HG02973 (cell line): ENCODE data around the gene IL1RAPL2.
"Not testable (repeated sequence)": the region's sequence is repeated elsewhere in the genome, so short reads cannot be mapped to it uniquely, and the experiment has no call there.

ENCODE experiments used
- ATAC-seq: cut with Tn5 transposase; IDR thresholded peaks from one replicate; pipeline ENCODE4 v1.9.1; 2021; ENCODE audit warnings: moderate library complexity; ENCODE audit not compliant: unreplicated experiment

IL1RAPL2 gene

GRCh38 chrX:104669063-104669462 is 103.1 kb downstream of the IL1RAPL2 start:
- no peak for ATAC-seq

- no peak for ATAC-seq
Observed at GRCh38 chrX:104670051-104670450, 104.1 kb downstream of the IL1RAPL2 start.

- ATAC-seq: not testable (repeated sequence)
Observed at GRCh38 chrX:104677517-104677916, 111.5 kb downstream of the IL1RAPL2 start.

- no peak for ATAC-seq
Observed at GRCh38 chrX:104679175-104679574, 113.2 kb downstream of the IL1RAPL2 start.

- no peak for ATAC-seq
Observed at GRCh38 chrX:104681214-104681613, 115.2 kb downstream of the IL1RAPL2 start.

GRCh38 chrX:104684077-104684476 is 118.1 kb downstream of the IL1RAPL2 start:
- no peak for ATAC-seq

GRCh38 chrX:104695593-104695992 is 129.6 kb downstream of the IL1RAPL2 start:
- no peak for ATAC-seq

GRCh38 chrX:104696667-104697066 is 130.7 kb downstream of the IL1RAPL2 start:
- no peak for ATAC-seq

GRCh38 chrX:104697294-104697693 is 131.3 kb downstream of the IL1RAPL2 start:
- ATAC-seq: no peak

GRCh38 chrX:104707042-104707441 is 141.0 kb downstream of the IL1RAPL2 start:
- ATAC-seq: no peak

GRCh38 chrX:104707572-104707971 is 141.6 kb downstream of the IL1RAPL2 start:
- no peak for ATAC-seq

GRCh38 chrX:104712515-104712914 is 146.5 kb downstream of the IL1RAPL2 start:
- no peak for ATAC-seq

- ATAC-seq: no peak
Observed at GRCh38 chrX:104721854-104722253, 155.9 kb downstream of the IL1RAPL2 start.

- no peak for ATAC-seq
Observed at GRCh38 chrX:104728456-104728855, 162.5 kb downstream of the IL1RAPL2 start.

GRCh38 chrX:104742355-104742754 is 176.4 kb downstream of the IL1RAPL2 start:
- no peak for ATAC-seq

GRCh38 chrX:104745152-104745551 is 179.2 kb downstream of the IL1RAPL2 start:
- ATAC-seq: no peak

GRCh38 chrX:104749951-104750610 is 184.1 kb downstream of the IL1RAPL2 start:
- no peak for ATAC-seq

- ATAC-seq: no peak
Observed at GRCh38 chrX:104762641-104763040, 196.6 kb downstream of the IL1RAPL2 start.

- ATAC-seq: no peak
Observed at GRCh38 chrX:104789784-104790183, 223.8 kb downstream of the IL1RAPL2 start.

- no peak for ATAC-seq
Observed at GRCh38 chrX:104795804-104796203, 229.8 kb downstream of the IL1RAPL2 start.

GRCh38 chrX:104803219-104803618 is 237.2 kb downstream of the IL1RAPL2 start:
- ATAC-seq: no peak

- no peak for ATAC-seq
Observed at GRCh38 chrX:104806346-104806745, 240.3 kb downstream of the IL1RAPL2 start.

- ATAC-seq: no peak
Observed at GRCh38 chrX:104833401-104833800, 267.4 kb downstream of the IL1RAPL2 start.
